Endodermal cell (in vitro differentiated cells): ENCODE measurements around the gene ANAPC13. TPM values are rescaled to one million over a fixed set of nuclear protein-coding genes. Genes with fewer than 3 reads are reported as not detected.

ENCODE experiments used
- DNase-seq: peaks from one replicate; pipeline ENCODE4 v3.0.0-alpha.2; 2017
- H3K27ac ChIP-seq: 2 replicates; pipeline ENCODE4 v1.5.1; 2013; ENCODE audit warnings: mild to moderate bottlenecking, low read depth, low read length, moderate library complexity
- H3K27me3 ChIP-seq: 2 replicates; pipeline ENCODE4 v1.6.1; 2013; ENCODE audit warnings: mild to moderate bottlenecking, low read length, moderate library complexity; ENCODE audit not compliant: insufficient read depth, control insufficient read depth, poor library complexity, severe bottlenecking
- H3K36me3 ChIP-seq: 2 replicates; pipeline ENCODE4 v1.7.0; 2013; ENCODE audit warnings: mild to moderate bottlenecking, low read length, moderate library complexity; ENCODE audit not compliant: control insufficient read depth, insufficient read depth
- H3K4me1 ChIP-seq: one replicate; pipeline ENCODE4 v1.7.0; 2013; ENCODE audit warnings: low read length; ENCODE audit not compliant: control insufficient read depth, insufficient read depth
- H3K4me3 ChIP-seq: 2 replicates; pipeline ENCODE4 v1.5.1; 2013; ENCODE audit warnings: mild to moderate bottlenecking, low read length, moderate library complexity
- H3K9ac ChIP-seq: 2 replicates; pipeline ENCODE4 v1.6.1; 2013; ENCODE audit warnings: mild to moderate bottlenecking, low read length, moderate library complexity; ENCODE audit not compliant: poor library complexity, severe bottlenecking; ENCODE audit errors: extremely low read depth
- H3K9me3 ChIP-seq: 2 replicates; pipeline ENCODE4 v1.6.1; 2013; ENCODE audit warnings: mild to moderate bottlenecking, low read length, moderate library complexity; ENCODE audit not compliant: control insufficient read depth
- H3K27ac Mint-ChIP-seq: 2 replicates; pipeline ENCODE4 v1.8.0; 2020; ENCODE audit warnings: mixed read lengths
- H3K27me3 Mint-ChIP-seq: 2 replicates; pipeline ENCODE4 v1.8.0; 2021; ENCODE audit warnings: mild to moderate bottlenecking, mixed read lengths; ENCODE audit not compliant: insufficient read depth
- H3K36me3 Mint-ChIP-seq: 2 replicates; pipeline ENCODE4 v1.8.0; 2020; ENCODE audit warnings: low read depth, mixed read lengths
- H3K4me1 Mint-ChIP-seq: 2 replicates; pipeline ENCODE4 v1.8.0; 2020; ENCODE audit warnings: mixed read lengths
- H3K4me3 Mint-ChIP-seq: 2 replicates; pipeline ENCODE4 v1.8.0; 2020; ENCODE audit warnings: mild to moderate bottlenecking, moderate library complexity, mixed read lengths
- H3K9me3 Mint-ChIP-seq: 2 replicates; pipeline ENCODE4 v1.8.0; 2020; ENCODE audit warnings: mild to moderate bottlenecking, mixed read lengths
- WGBS, 2 experiments: methylation state at CpG; one replicate each; pipeline versions ENCODE4 v1.1.5 to v1.1.7; 2013; ENCODE audit warnings: missing lambda C conversion rate in 2 of 2, mixed read lengths in 1 of 2; ENCODE audit not compliant: insufficient coverage in 1 of 2, insufficient read length in 1 of 2; 5-methylcytosine and 5-hydroxymethylcytosine counted together
- total RNA-seq, 2 donors: library from RNA; stranded (reverse); fragmentation: NEBNext Ultra II Directional in 1 of 2; extraction: Animal tissue kit (Norgen Biotek cat#: 25700) in 1 of 2; gene quantifications; 2 replicates in 1 of 2; 3 replicates in 1 of 2; pipeline ENCODE4 v1.2.1, GENCODE V29; 2021
- TF ChIP-seq, protein P1 (sequence below): fragments of 200-600 bp; sonication (generic); conservative IDR thresholded peaks from 2 replicates; pipeline ENCODE4 v1.5.0; 2021; ENCODE audit warnings: antibody characterized with exemption, mild to moderate bottlenecking

Gene ANAPC13
- total RNA-seq, 2 donors from 2014 or later, result 28.6 to 29.3 TPM

DNA sequence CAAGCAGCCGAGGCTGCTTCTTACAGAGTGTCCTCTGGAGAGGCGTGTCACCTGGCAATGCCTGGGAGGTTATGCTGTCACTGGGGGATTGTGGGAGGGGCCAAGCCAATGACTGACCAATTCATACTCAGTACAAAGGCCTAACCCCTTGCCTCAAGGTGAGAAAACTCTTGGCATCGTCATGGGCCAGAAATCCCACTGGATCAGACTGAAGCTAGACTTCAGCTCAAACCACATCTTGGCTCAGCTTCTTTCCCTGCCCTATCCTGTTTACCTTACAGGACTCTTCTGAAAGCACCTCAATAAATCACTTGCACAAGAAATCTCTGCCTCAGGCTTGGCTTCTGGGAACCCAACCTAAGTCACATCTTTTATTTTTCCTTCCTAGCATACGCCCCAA lies 9.5 kb downstream of the ANAPC13 start:
- 91 to 94% methylated on average over 2 to 4 of the region's 4 CpGs for WGBS, 2 experiments
- peaks cover 7% of the 10 kb centered on the region for H3K4me1 Mint-ChIP-seq
- H3K4me3 Mint-ChIP-seq, result no peak overlapping the region
- DNase-seq, result no peak
- no peak overlapping the region for H3K4me3 ChIP-seq
- H3K9ac ChIP-seq, result no peak overlapping the region
- H3K9me3 ChIP-seq, result no peaks in the 10 kb centered on the region
- H3K27ac ChIP-seq, result no peak overlapping the region
- no peaks in the 10 kb centered on the region for H3K9me3 Mint-ChIP-seq
- peaks cover 36% of the 10 kb centered on the region for H3K36me3 Mint-ChIP-seq
- H3K36me3 ChIP-seq, result peaks cover 42% of the 10 kb centered on the region
- H3K27me3 ChIP-seq, result no peaks in the 10 kb centered on the region
- H3K4me1 ChIP-seq, result peaks cover 20% of the 10 kb centered on the region
- no peaks in the 10 kb centered on the region for H3K27me3 Mint-ChIP-seq
- no peak overlapping the region for H3K27ac Mint-ChIP-seq
- TF ChIP-seq, protein P1, sequence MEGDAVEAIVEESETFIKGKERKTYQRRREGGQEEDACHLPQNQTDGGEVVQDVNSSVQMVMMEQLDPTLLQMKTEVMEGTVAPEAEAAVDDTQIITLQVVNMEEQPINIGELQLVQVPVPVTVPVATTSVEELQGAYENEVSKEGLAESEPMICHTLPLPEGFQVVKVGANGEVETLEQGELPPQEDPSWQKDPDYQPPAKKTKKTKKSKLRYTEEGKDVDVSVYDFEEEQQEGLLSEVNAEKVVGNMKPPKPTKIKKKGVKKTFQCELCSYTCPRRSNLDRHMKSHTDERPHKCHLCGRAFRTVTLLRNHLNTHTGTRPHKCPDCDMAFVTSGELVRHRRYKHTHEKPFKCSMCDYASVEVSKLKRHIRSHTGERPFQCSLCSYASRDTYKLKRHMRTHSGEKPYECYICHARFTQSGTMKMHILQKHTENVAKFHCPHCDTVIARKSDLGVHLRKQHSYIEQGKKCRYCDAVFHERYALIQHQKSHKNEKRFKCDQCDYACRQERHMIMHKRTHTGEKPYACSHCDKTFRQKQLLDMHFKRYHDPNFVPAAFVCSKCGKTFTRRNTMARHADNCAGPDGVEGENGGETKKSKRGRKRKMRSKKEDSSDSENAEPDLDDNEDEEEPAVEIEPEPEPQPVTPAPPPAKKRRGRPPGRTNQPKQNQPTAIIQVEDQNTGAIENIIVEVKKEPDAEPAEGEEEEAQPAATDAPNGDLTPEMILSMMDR, result no peak

DNA sequence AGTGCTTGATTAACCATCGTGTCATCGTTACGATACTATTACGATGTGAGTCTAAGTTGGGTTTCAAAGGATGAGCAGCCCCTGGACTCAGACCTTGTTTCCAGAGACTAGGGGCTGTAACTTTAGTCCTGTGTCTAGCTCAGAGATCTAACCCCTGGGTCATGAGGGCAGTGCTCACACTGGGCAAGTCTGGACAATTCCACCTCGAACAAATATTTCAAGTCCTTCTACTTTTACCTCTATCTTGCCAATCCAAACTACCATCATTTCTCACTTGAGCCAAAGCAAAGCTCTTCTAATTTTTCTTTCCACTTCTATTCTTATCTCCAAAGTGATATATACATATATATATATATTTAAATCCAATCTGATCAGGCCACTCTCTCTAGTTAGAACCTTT lies 10.8 kb downstream of the ANAPC13 start:
- no peaks in the 10 kb centered on the region for H3K9me3 ChIP-seq
- H3K36me3 ChIP-seq, result peaks cover 28% of the 10 kb centered on the region
- H3K9ac ChIP-seq, result no peak overlapping the region
- peaks cover 20% of the 10 kb centered on the region for H3K4me1 ChIP-seq
- no peaks in the 10 kb centered on the region for H3K27me3 ChIP-seq
- Mint-ChIP-seq H3K4me1 (peaks cover 7% of the 10 kb centered on the region), H3K9me3 (no peaks in the 10 kb centered on the region), H3K4me3 (no peak overlapping the region), H3K27ac (no peak overlapping the region), H3K36me3 (peaks cover 24% of the 10 kb centered on the region), H3K27me3 (no peaks in the 10 kb centered on the region)
- TF ChIP-seq, protein P1, result no peak
- no peak overlapping the region for H3K27ac ChIP-seq
- 91 to 97% methylated on average over 4 to 5 of the region's 5 CpGs for WGBS, 2 experiments
- no peak overlapping the region for H3K4me3 ChIP-seq
- no peak for DNase-seq

DNA sequence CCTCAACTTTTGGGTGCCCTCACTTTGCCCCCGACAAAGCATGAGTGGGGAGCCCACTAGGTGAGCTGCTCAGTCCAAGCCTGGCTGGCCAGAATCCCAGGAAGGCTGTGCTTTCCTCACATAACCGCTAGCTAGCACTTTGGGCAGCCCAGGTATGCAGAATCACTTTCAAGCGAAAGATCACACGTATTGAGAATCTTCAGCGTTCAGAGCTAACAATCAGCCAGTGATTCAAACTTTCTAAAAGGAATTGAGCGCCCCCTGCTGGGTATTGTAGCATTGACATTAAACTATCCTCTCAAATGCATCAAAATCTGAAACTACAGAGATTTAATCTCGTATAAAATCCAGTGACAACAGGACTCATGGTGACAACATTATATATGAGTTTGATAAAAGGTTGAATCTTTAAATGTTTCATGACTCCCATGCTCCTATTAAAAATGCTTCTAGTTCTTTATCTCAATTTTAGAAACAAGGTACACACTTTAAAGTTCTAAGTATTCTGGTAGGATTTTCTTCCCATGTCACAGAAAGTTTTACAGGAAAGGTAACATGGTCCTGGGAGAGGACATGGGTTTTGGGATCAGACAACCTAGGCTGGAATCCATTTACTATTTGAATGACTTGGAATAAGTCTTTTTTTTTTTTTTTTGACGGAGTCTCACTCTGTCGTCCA lies 11.8 kb downstream of the ANAPC13 start:
- no peak overlapping the region for H3K27ac ChIP-seq
- peaks cover 7% of the 10 kb centered on the region for H3K4me1 Mint-ChIP-seq
- no peaks in the 10 kb centered on the region for H3K27me3 ChIP-seq
- peak; percentile 92 for DNase-seq
- H3K9me3 Mint-ChIP-seq, result no peaks in the 10 kb centered on the region
- no peak overlapping the region for H3K4me3 Mint-ChIP-seq
- peaks cover 22% of the 10 kb centered on the region for H3K36me3 ChIP-seq
- no peaks in the 10 kb centered on the region for H3K9me3 ChIP-seq
- H3K4me3 ChIP-seq, result no peak overlapping the region
- H3K36me3 Mint-ChIP-seq, result peaks cover 22% of the 10 kb centered on the region
- no peak overlapping the region for H3K27ac Mint-ChIP-seq
- WGBS, 2 experiments, result 45% methylated on average over 6 to 9 of the region's 9 CpGs
- no peaks in the 10 kb centered on the region for H3K27me3 Mint-ChIP-seq
- TF ChIP-seq, protein P1, result peak; percentile 94
- no peak overlapping the region for H3K9ac ChIP-seq
- peaks cover 20% of the 10 kb centered on the region for H3K4me1 ChIP-seq
